ENCODE results near the gene PYGL.

- no peak for TF ChIP-seq CTCF (IDR thresholded peaks at IDR 0.05; ENCODE audit: low read depth, low read length)
- TF ChIP-seq POLR2A (IDR thresholded peaks at IDR 0.05; ENCODE audit: extremely low read depth, insufficient read length) = no peak
Observed at GRCh38 chr14:50924236-50924635, 20.0 kb downstream of the PYGL start.
